Measurements from ENCODE around the gene NDUFS7.

NDUFS7 gene

DNA sequence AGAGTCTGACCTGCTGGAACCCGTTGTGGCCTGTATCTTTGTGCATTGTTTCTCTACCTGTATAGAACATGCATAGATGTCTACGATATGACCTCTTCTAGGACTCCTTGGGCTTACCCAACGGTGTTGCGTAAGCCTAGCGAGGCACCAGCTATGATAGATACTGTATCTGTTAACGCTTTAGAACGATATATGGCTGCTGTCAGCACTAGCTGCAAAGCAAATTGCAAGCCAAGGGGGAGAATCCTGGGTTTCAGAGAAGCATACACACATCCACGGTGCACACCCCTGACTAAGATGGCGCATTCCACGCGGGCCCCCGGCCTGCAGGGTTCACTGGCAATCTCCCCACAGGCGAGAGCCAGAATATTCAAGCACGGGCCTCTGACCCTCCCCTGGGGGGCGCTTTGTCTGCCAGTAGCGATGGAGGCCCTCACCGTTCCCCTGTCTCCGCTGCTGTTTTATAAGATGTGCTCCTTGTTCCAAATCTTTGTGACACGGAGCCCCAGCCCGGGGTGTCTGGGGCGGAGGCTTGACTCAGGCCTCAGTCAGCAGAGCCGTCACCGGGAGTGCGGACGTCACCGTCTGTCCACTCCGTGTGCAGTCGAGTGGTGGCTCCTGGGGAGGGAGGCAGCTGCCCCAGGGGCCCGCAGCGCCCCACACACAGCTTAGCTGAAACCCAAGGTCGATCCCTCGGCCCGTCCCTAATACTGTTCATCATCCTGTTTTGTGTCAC is 41.6 kb downstream of the NDUFS7 start:
- in situ Hi-C loops (cut with MboI; ENCODE audit: low pct_unique_long_range_greater_than_20kb, low sequenced_read_pairs, unreplicated experiment): no loop called here
- no peak for DNase-seq (ENCODE audit: low spot score)
- TF ChIP-seq, protein P1, sequence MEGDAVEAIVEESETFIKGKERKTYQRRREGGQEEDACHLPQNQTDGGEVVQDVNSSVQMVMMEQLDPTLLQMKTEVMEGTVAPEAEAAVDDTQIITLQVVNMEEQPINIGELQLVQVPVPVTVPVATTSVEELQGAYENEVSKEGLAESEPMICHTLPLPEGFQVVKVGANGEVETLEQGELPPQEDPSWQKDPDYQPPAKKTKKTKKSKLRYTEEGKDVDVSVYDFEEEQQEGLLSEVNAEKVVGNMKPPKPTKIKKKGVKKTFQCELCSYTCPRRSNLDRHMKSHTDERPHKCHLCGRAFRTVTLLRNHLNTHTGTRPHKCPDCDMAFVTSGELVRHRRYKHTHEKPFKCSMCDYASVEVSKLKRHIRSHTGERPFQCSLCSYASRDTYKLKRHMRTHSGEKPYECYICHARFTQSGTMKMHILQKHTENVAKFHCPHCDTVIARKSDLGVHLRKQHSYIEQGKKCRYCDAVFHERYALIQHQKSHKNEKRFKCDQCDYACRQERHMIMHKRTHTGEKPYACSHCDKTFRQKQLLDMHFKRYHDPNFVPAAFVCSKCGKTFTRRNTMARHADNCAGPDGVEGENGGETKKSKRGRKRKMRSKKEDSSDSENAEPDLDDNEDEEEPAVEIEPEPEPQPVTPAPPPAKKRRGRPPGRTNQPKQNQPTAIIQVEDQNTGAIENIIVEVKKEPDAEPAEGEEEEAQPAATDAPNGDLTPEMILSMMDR (IDR thresholded peaks at IDR 0.05; ENCODE audit: extremely low read depth, insufficient read depth, missing control alignments): no peak

DNA sequence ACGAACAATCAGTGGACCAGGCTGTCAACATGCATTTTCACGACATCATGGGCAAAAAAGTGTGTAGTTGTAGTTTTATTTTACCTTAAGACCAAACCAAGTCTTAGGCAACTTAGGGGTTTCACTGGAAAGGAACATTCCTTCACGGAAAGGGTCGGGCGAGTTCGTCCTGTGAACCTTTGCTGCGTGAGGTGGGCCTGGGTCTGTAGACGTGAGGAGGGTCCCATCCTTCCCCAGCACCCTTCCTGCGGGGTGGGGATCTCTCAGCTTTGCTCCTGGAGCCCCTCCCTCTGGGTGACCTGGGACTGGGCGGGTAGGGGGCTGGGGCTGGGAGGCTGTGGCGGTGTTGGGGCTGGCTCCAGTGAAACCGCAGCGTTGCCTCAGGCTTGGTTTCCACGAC is 42.2 kb downstream of the NDUFS7 start:
- in situ Hi-C loops (cut with MboI; ENCODE audit: low pct_unique_long_range_greater_than_20kb, low sequenced_read_pairs, unreplicated experiment): no loop called here
- TF ChIP-seq, protein P1 (IDR thresholded peaks at IDR 0.05; ENCODE audit: extremely low read depth, insufficient read depth, missing control alignments): no peak

DNA sequence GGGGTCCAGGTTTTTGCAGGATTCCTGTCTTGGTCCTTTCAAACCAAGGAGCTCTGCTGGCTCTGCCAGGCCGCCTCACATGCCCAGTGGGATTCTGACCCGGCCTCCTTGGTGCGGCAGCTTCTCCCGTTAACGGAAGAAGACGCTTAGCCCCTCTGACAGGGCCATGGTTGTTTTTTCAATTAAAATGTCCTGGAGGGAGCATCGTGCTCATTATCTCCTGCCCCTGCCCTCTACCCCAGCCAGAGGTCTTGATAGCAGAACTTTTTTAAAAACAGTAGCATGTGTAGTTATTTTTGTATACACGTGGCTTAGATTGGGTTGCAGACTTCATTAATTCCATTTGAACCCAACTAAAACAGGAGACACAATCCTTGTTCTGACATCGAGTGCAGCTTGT is 43.0 kb downstream of the NDUFS7 start:
- no peak for DNase-seq (ENCODE audit: low spot score)
- in situ Hi-C loops (cut with MboI; ENCODE audit: low pct_unique_long_range_greater_than_20kb, low sequenced_read_pairs, unreplicated experiment): no loop called here
- TF ChIP-seq, protein P1 (IDR thresholded peaks at IDR 0.05; ENCODE audit: extremely low read depth, insufficient read depth, missing control alignments): no peak

More for the DNA sequence above, 42.2 kb downstream of the NDUFS7 start:
- no peak for DNase-seq (ENCODE audit: low spot score)

DNA sequence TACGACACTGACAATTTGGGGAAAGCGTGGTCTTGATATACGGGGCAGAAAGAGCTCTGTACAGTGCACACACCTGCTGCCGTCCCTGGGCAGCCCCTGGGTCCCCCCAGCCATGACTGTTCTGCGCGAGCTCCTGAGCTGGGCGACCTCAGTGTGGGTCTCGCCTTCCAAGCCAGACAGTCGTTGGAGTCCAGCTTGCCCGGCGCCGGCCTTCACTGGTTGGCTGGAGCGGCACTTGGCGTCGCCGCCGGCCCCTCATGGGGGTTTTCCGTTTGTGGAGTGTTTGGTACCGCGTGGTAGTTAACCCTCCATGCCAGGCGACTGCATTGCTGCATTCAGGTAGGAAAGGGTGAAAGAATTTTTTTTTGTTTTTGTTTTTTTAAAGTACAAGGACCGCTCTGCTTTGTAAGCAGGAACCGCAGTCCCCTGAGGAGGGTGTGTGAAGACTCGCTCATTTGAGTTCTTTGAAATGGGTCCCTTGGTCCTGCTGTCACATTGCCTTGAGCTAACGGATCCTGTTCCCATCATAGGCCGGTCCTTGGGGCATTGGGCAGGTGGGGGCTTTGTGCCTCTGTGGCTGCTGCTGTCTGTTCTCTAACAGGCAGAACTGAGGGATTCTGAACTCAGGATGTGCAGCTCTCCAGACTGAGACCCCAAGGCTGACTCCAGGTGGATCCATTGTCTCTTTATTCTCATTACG is 43.7 kb downstream of the NDUFS7 start:
- no peak for DNase-seq (ENCODE audit: low spot score)
- in situ Hi-C loops (cut with MboI; ENCODE audit: low pct_unique_long_range_greater_than_20kb, low sequenced_read_pairs, unreplicated experiment): no loop called here
- TF ChIP-seq, protein P1 (IDR thresholded peaks at IDR 0.05; ENCODE audit: extremely low read depth, insufficient read depth, missing control alignments): no peak

DNA sequence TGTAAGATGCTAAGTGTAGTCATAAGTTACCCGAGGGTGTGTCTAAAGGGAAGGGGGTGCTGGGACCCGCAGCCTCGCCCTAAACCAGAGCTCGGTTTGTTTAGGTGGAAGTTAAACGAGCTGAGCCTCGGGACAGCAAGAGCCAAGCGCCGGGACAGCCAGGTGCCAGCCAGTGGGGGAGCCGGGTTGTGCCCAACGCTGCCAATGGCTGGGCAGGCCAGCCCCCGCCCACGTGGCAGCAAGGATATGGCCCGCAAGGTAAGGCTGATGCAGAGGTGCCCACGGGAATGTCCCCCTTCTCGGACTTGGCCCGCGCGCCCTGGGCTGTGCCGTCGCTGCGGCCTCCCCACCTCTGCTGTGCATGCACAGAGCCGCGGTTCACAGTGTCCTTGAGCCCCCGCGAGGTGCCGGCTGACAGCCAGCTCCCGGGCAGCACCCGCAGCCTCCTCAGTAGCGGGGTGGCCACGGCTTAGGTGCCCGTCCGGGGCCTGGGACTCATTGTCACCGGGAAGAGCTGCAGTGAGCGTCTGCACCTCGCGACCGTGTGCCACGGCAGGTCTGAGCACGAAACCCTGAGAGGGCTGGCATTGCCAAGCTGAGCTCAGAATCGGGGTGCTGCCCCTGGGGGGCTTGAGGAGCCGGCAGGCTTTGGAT is 45.2 kb downstream of the NDUFS7 start:
- DNase-seq (ENCODE audit: low spot score): no peak
- TF ChIP-seq, protein P1 (IDR thresholded peaks at IDR 0.05; ENCODE audit: extremely low read depth, insufficient read depth, missing control alignments): no peak
- in situ Hi-C loops (cut with MboI; ENCODE audit: low pct_unique_long_range_greater_than_20kb, low sequenced_read_pairs, unreplicated experiment): no loop called here

DNA sequence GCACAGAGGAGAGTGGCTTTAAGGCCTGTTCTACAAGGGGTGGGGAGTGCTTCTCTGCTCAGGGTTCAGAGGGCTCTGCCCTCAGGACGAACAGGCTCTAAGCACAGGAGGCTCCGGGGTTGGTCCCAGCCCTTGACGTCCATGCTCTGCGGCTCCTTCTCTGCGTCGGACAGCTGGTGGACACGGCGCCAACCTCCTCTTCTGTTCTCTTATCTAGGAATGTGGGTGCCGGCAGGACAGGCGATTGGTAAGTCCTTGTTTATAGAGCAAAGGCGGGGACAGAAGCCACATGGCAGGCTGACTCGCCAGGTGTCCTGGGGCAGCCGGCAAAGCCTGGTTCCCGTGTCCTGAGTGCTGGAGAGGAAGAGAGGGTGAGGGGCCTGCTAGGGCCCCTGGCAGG is 46.0 kb downstream of the NDUFS7 start:
- TF ChIP-seq, protein P1 (IDR thresholded peaks at IDR 0.05; ENCODE audit: extremely low read depth, insufficient read depth, missing control alignments): no peak
- in situ Hi-C loops (cut with MboI; ENCODE audit: low pct_unique_long_range_greater_than_20kb, low sequenced_read_pairs, unreplicated experiment): no loop called here
- no peak for DNase-seq (ENCODE audit: low spot score)
